Heart left ventricle (tissue), 13 donors: ENCODE results near the gene TRERF1.

ENCODE experiments used
- CTCF ChIP-seq, 12 donors: fragments of 200-600 bp; sonication (generic) in 4 of 12; IDR thresholded peaks; one replicate each; pipeline versions ENCODE4 v1.5.0 to v1.8.0; 2018 to 2022; ENCODE audit warnings: antibody characterized with exemption in 12 of 12, mild to moderate bottlenecking in 5 of 12
- POLR2A ChIP-seq, 2 donors: fragments of 450-650 bp; IDR thresholded peaks; one replicate each; pipeline ENCODE4 v1.6.1; 2017; ENCODE audit warnings: antibody characterized with exemption in 2 of 2, mild to moderate bottlenecking in 2 of 2, moderate library complexity in 2 of 2
- donor health status: ischemic (EF 13 %, LVEDD 7.1; RV severe dilation, severe dysfunction).
- donor health status: DM: no; HTN: yes; CAD: no.
- donor health status: DM: no; HTN: no; CAD: no.
- donor health status: ischemic (EF 25% LVEDD 6.9; RV normal size, moderate dysfunction).
- donor health status: ischemic (EF 25% LVEDD 5.7; RV mildly dilated, moderate dysfunction).
- donor health status: ischemic (EF 35%, LVEDD 5.7; RV mildly dilated, moderate dysfunction).
- donor health status: nonischemic (EF 11% LVEDD 7.7; RV severe dilation, severe dysfunction).
- donor health status: DM: yes; HTN: yes; CAD: no.
- donor health status: PGD.
- donor health status: ischemic (EF 29% LVEDD 5.4; RV normal size, mild dysfunction).
- donor health status: nonischemic (EF 23%, LVEDD 6.1; RV moderate dilation, normal function).

GRCh38 chr6:42212442-42212841, 239.3 kb downstream of the TRERF1 start:
- TF ChIP-seq CTCF (IDR thresholded peaks at IDR 0.05) (no peak), POLR2A (IDR thresholded peaks at IDR 0.05) (no peak)
